PFSK-1 (cell line): ENCODE results near the gene MGMT.

Experiments used
- FOXP2 ChIP-seq: optimal IDR thresholded peaks from 2 replicates; pipeline ENCODE3; 2011; ENCODE audit warnings: borderline replicate concordance, control low read depth, inconsistent platforms; ENCODE audit not compliant: insufficient read depth; ENCODE audit errors: extremely low read length, extremely low read depth
- POLR2AphosphoS5 ChIP-seq: IDR thresholded peaks from 2 replicates; pipeline ENCODE4 v1.6.1; 2012; ENCODE audit warnings: low read depth, mild to moderate bottlenecking, control low read depth, low read length, moderate library complexity
- REST ChIP-seq, 2 experiments: IDR thresholded peaks; 2 replicates each; pipeline versions ENCODE4 v1.6.1 to v1.8.0; 2011 to 2012; ENCODE audit warnings: low read depth in 2 of 2, low read length in 2 of 2, control low read depth in 1 of 2, inconsistent platforms in 1 of 2, mild to moderate bottlenecking in 1 of 2, moderate library complexity in 1 of 2; ENCODE audit not compliant: insufficient read depth in 1 of 2
- SIN3A ChIP-seq: IDR thresholded peaks from 2 replicates; pipeline ENCODE4 v1.6.1; 2012; ENCODE audit warnings: mild to moderate bottlenecking, low read length, moderate library complexity, borderline replicate concordance; ENCODE audit not compliant: insufficient read depth
- TAF1 ChIP-seq: IDR thresholded peaks from 2 replicates; pipeline ENCODE4 v1.6.1; 2012; ENCODE audit warnings: low read length, control low read depth, borderline replicate concordance; ENCODE audit not compliant: insufficient read depth

Gene MGMT

GRCh38 chr10:129513312-129513711 lies 46.3 kb downstream of the MGMT start:
- TF ChIP-seq POLR2AphosphoS5 (no peak), SIN3A (no peak), FOXP2 (no peak), REST (IDR thresholded peaks at IDR 0.05; ENCODE audit: insufficient read depth in 1 of 2, low read depth in 2 of 2, low read length in 2 of 2) (no peak), TAF1 (no peak)

GRCh38 chr10:129514568-129515451 lies 47.8 kb downstream of the MGMT start:
- TF ChIP-seq FOXP2 (no peak), POLR2AphosphoS5 (no peak), TAF1 (no peak), REST (IDR thresholded peaks at IDR 0.05; ENCODE audit: insufficient read depth in 1 of 2, low read depth in 2 of 2, low read length in 2 of 2) (no peak), SIN3A (no peak)

- TF ChIP-seq FOXP2 = no peak
- no peak for TF ChIP-seq TAF1
- TF ChIP-seq SIN3A = no peak
- no peak for TF ChIP-seq POLR2AphosphoS5
- TF ChIP-seq REST (IDR thresholded peaks at IDR 0.05; ENCODE audit: insufficient read depth in 1 of 2, low read depth in 2 of 2, low read length in 2 of 2) = no peak
Measured at GRCh38 chr10:129516846-129517679, 50.0 kb downstream of the MGMT start.

GRCh38 chr10:129517680-129518057 lies 50.6 kb downstream of the MGMT start:
- TF ChIP-seq POLR2AphosphoS5 = no peak
- TF ChIP-seq SIN3A = no peak
- TF ChIP-seq FOXP2 = no peak
- TF ChIP-seq TAF1 = no peak
- TF ChIP-seq REST (IDR thresholded peaks at IDR 0.05; ENCODE audit: insufficient read depth in 1 of 2, low read depth in 2 of 2, low read length in 2 of 2) = no peak
